Upper lobe of left lung (tissue), 6 donors: ENCODE data around the gene NWD2. TPM values are rescaled to one million over a fixed set of nuclear protein-coding genes. Genes with fewer than 3 reads are reported as not detected.

Experiments used
- ATAC-seq, 2 donors: fragments of 200-7000 bp; cut with Tn5 transposase; one replicate each; pipeline ENCODE4 v1.9.1; 2022; ENCODE audit warnings: mild to moderate bottlenecking in 2 of 2, moderate library complexity in 2 of 2; ENCODE audit not compliant: low FRiP score in 2 of 2
- DNase-seq, 2 donors: peaks; one replicate each; pipeline ENCODE4 v3.0.0-alpha.2; 2019 to 2020
- H3K27ac ChIP-seq, 4 donors: fragments of 200-600 bp; sonication (generic); one replicate each; pipeline ENCODE4 v1.5.1; 2016 to 2019
- H3K27me3 ChIP-seq, 4 donors: fragments of 200-600 bp; sonication (generic); one replicate each; pipeline ENCODE4 v1.5.1; 2017 to 2019
- H3K36me3 ChIP-seq, 4 donors: fragments of 200-600 bp; sonication (generic); one replicate each; pipeline ENCODE4 v1.5.1; 2016 to 2019
- H3K4me1 ChIP-seq, 4 donors: fragments of 200-600 bp; sonication (generic); one replicate each; pipeline ENCODE4 v1.5.1; 2018 to 2019
- H3K4me3 ChIP-seq, 4 donors: fragments of 200-600 bp; sonication (generic); one replicate each; pipeline ENCODE4 v1.5.1; 2017 to 2019; ENCODE audit warnings: mild to moderate bottlenecking in 2 of 4, moderate library complexity in 1 of 4
- H3K9me3 ChIP-seq, 4 donors: fragments of 200-600 bp; sonication (generic); one replicate each; pipeline ENCODE4 v1.5.1; 2018 to 2019
- CTCF ChIP-seq, 6 experiments: fragments of 450-650 bp in 4 of 6; fragments of 200-600 bp in 2 of 6; sonication (generic) in 2 of 6; IDR thresholded peaks; one replicate each; pipeline ENCODE4 v1.5.1; 2016 to 2019; ENCODE audit warnings: antibody characterized with exemption in 6 of 6
- EP300 ChIP-seq, 4 donors: sonication (generic); formaldehyde crosslinking; IDR thresholded peaks; one replicate each; pipeline ENCODE4 v1.5.1; 2017; ENCODE audit warnings: antibody characterized with exemption in 4 of 4, control low read depth in 2 of 4
- POLR2A ChIP-seq, 4 donors: fragments of 450-650 bp; IDR thresholded peaks; one replicate each; pipeline ENCODE4 v1.5.1; 2016 to 2017; ENCODE audit warnings: antibody characterized with exemption in 4 of 4, mild to moderate bottlenecking in 2 of 4
- POLR2AphosphoS5 ChIP-seq, 2 donors: sonication (generic); formaldehyde crosslinking; IDR thresholded peaks; one replicate each; pipeline ENCODE4 v1.5.1; 2017; ENCODE audit warnings: antibody characterized with exemption in 2 of 2
- WGBS, 2 donors: methylation state at CpG; one replicate each; pipeline ENCODE4 v1.1.5; 2017 to 2018; 5-methylcytosine and 5-hydroxymethylcytosine counted together
- total RNA-seq, 6 donors: library from RNA; depleted of rRNA in 4 of 6; stranded (reverse); fragments of >200 nt in 4 of 6; gene quantifications; one replicate each; pipeline versions ENCODE4 v1.1.0 to v1.2.1, GENCODE V29; 2016 to 2021
- donor health status: DM: no; HTN: no; CAD: no; lungs with moderate emphysema.
- donor health status: DM: no; HTN: yes; CAD: no; lungs with severe emphysema.

NWD2 gene
- total RNA-seq, 6 donors from 2014 or later = not detected

GRCh38 chr4:37424753-37425152 is 180.2 kb downstream of the NWD2 start:
- Histone ChIP-seq H3K27me3 (no peaks in the 10 kb centered on the region), H3K36me3 (no peaks in the 10 kb centered on the region), H3K4me1 (no peaks in the 10 kb centered on the region), H3K4me3 (no peak overlapping the region), H3K27ac (no peak overlapping the region), H3K9me3 (no peaks in the 10 kb centered on the region)
- no peak for DNase-seq
- TF ChIP-seq CTCF (IDR thresholded peaks at IDR 0.05) = no peak
- TF ChIP-seq EP300 (IDR thresholded peaks at IDR 0.05) = no peak
- TF ChIP-seq POLR2A (IDR thresholded peaks at IDR 0.05) = no peak
- no peak for TF ChIP-seq POLR2AphosphoS5 (IDR thresholded peaks at IDR 0.05)
- no peak for ATAC-seq

- ATAC-seq = no peak
- no peak overlapping the region for H3K4me3 ChIP-seq
- WGBS, 2 donors = 86 to 93% methylated on average over 2 of the region's 2 CpGs
Measured at GRCh38 chr4:37425857-37426256, 181.3 kb downstream of the NWD2 start.

GRCh38 chr4:37427193-37427592 is 182.7 kb downstream of the NWD2 start:
- ATAC-seq (no peak), DNase-seq (no peak)
- TF ChIP-seq CTCF (IDR thresholded peaks at IDR 0.05) = no peak
- no peak for TF ChIP-seq POLR2AphosphoS5 (IDR thresholded peaks at IDR 0.05)
- no peak for TF ChIP-seq EP300 (IDR thresholded peaks at IDR 0.05)
- TF ChIP-seq POLR2A (IDR thresholded peaks at IDR 0.05) = no peak
- H3K27ac ChIP-seq = no peak overlapping the region
- WGBS, 2 donors = 86 to 96% methylated on average over 2 of the region's 2 CpGs
- no peaks in the 10 kb centered on the region for H3K9me3 ChIP-seq
- no peaks in the 10 kb centered on the region for H3K36me3 ChIP-seq
- H3K4me1 ChIP-seq = no peaks in the 10 kb centered on the region
- no peak overlapping the region for H3K4me3 ChIP-seq
- H3K27me3 ChIP-seq = no peaks in the 10 kb centered on the region

More at GRCh38 chr4:37425857-37426256, 181.3 kb downstream of the NWD2 start:
- Histone ChIP-seq H3K27ac (no peak overlapping the region), H3K36me3 (no peaks in the 10 kb centered on the region), H3K27me3 (no peaks in the 10 kb centered on the region), H3K4me1 (no peaks in the 10 kb centered on the region), H3K9me3 (no peaks in the 10 kb centered on the region)
- TF ChIP-seq EP300 (IDR thresholded peaks at IDR 0.05) = no peak
- TF ChIP-seq CTCF (IDR thresholded peaks at IDR 0.05) = no peak
- TF ChIP-seq POLR2AphosphoS5 (IDR thresholded peaks at IDR 0.05) = no peak
- no peak for TF ChIP-seq POLR2A (IDR thresholded peaks at IDR 0.05)
- no peak for DNase-seq

- no peak for DNase-seq
- no peak overlapping the region for H3K4me3 ChIP-seq
- no peaks in the 10 kb centered on the region for H3K27me3 ChIP-seq
- no peaks in the 10 kb centered on the region for H3K36me3 ChIP-seq
- no peak overlapping the region for H3K27ac ChIP-seq
- H3K4me1 ChIP-seq = no peaks in the 10 kb centered on the region
- H3K9me3 ChIP-seq = no peaks in the 10 kb centered on the region
- ATAC-seq = no peak
- TF ChIP-seq POLR2AphosphoS5 (IDR thresholded peaks at IDR 0.05) (no peak), CTCF (IDR thresholded peaks at IDR 0.05) (no peak), EP300 (IDR thresholded peaks at IDR 0.05) (no peak), POLR2A (IDR thresholded peaks at IDR 0.05) (no peak)
Measured at GRCh38 chr4:37429906-37430305, 185.4 kb downstream of the NWD2 start.

GRCh38 chr4:37430718-37431416 is 186.3 kb downstream of the NWD2 start:
- ATAC-seq (no peak), DNase-seq (no peak)
- 73 to 85% methylated on average over 3 of the region's 3 CpGs for WGBS, 2 donors
- Histone ChIP-seq H3K27me3 (no peaks in the 10 kb centered on the region), H3K27ac (no peak overlapping the region), H3K36me3 (no peaks in the 10 kb centered on the region), H3K4me1 (no peaks in the 10 kb centered on the region), H3K9me3 (no peaks in the 10 kb centered on the region), H3K4me3 (no peak overlapping the region)
- TF ChIP-seq CTCF (IDR thresholded peaks at IDR 0.05) (no peak), EP300 (IDR thresholded peaks at IDR 0.05) (no peak), POLR2A (IDR thresholded peaks at IDR 0.05) (no peak), POLR2AphosphoS5 (IDR thresholded peaks at IDR 0.05) (no peak)
